Skeletal muscle cell (primary cell): Measurements from ENCODE around the gene COX18.

Source experiments
- DNase-seq: peaks from one replicate; pipeline ENCODE4 v3.0.0-alpha.2; 2010; ENCODE audit warnings: low read depth
- H3K4me3 ChIP-seq: 2 replicates; pipeline ENCODE4 v1.5.1; 2011; ENCODE audit warnings: low read depth, mild to moderate bottlenecking, control low read depth, low read length, moderate library complexity

The COX18 gene

GRCh38 chr4:73069338-73070073 is at the start of gene COX18:
COX18 (minus strand) TSS chr4:73069716; CDS start chr4:73069649, 67 bp downstream.
- peak; percentile 97 for DNase-seq
- H3K4me3 ChIP-seq, result peak within 1 kb of the TSS; percentile 89

GRCh38 chr4:73109493-73109892 is 40.0 kb upstream of the COX18 start:
- no peak overlapping the region for H3K4me3 ChIP-seq
- DNase-seq, result no peak

- no peak for DNase-seq
- no peak overlapping the region for H3K4me3 ChIP-seq
Measured at GRCh38 chr4:73104695-73105094, 35.2 kb upstream of the COX18 start.

GRCh38 chr4:73103799-73104503 is 34.4 kb upstream of the COX18 start:
- no peak overlapping the region for H3K4me3 ChIP-seq
- DNase-seq, result no peak

GRCh38 chr4:73099143-73099542 is 29.6 kb upstream of the COX18 start:
- no peak overlapping the region for H3K4me3 ChIP-seq
- DNase-seq, result no peak

- DNase-seq, result no peak
Measured at GRCh38 chr4:73098713-73099112, 29.2 kb upstream of the COX18 start.

GRCh38 chr4:73098016-73098415 is 28.5 kb upstream of the COX18 start:
- DNase-seq, result no peak
- H3K4me3 ChIP-seq, result no peak overlapping the region

More at GRCh38 chr4:73098713-73099112, 29.2 kb upstream of the COX18 start:
- no peak overlapping the region for H3K4me3 ChIP-seq

- no peak overlapping the region for H3K4me3 ChIP-seq
- no peak for DNase-seq
Measured at GRCh38 chr4:73092868-73093267, 23.4 kb upstream of the COX18 start.

- no peak for DNase-seq
- no peak overlapping the region for H3K4me3 ChIP-seq
Measured at GRCh38 chr4:73090738-73091137, 21.2 kb upstream of the COX18 start.

- H3K4me3 ChIP-seq, result no peak overlapping the region
- no peak for DNase-seq
Measured at GRCh38 chr4:73087871-73088270, 18.4 kb upstream of the COX18 start.

GRCh38 chr4:73086095-73086868 is 16.8 kb upstream of the COX18 start:
- DNase-seq, result no peak
- no peak overlapping the region for H3K4me3 ChIP-seq

- no peak for DNase-seq
- no peak overlapping the region for H3K4me3 ChIP-seq
Measured at GRCh38 chr4:73080789-73081188, 11.3 kb upstream of the COX18 start.

- DNase-seq, result no peak
- no peak overlapping the region for H3K4me3 ChIP-seq
Measured at GRCh38 chr4:73075832-73076231, 6.3 kb upstream of the COX18 start.

GRCh38 chr4:73070074-73070390 is 516 bp upstream of the COX18 start:
- no peak for DNase-seq
- H3K4me3 ChIP-seq, result peak overlapping the region; percentile 89

- no peak for DNase-seq
- peak overlapping the region; percentile 89 for H3K4me3 ChIP-seq
Measured at GRCh38 chr4:73068491-73069337, 802 bp downstream of the COX18 start.

- peak overlapping the region; percentile 89 for H3K4me3 ChIP-seq
- DNase-seq, result no peak
Measured at GRCh38 chr4:73067971-73068394, 1.5 kb downstream of the COX18 start.

- no peak overlapping the region for H3K4me3 ChIP-seq
- DNase-seq, result no peak
Measured at GRCh38 chr4:73066928-73067327, 2.6 kb downstream of the COX18 start.

- DNase-seq, result no peak
- H3K4me3 ChIP-seq, result no peak overlapping the region
Measured at GRCh38 chr4:73066445-73066844, 3.1 kb downstream of the COX18 start.

- no peak for DNase-seq
- H3K4me3 ChIP-seq, result no peak overlapping the region
Measured at GRCh38 chr4:73064536-73064935, 5.0 kb downstream of the COX18 start.
